ENCODE measurements around the gene FXYD1.

DNA sequence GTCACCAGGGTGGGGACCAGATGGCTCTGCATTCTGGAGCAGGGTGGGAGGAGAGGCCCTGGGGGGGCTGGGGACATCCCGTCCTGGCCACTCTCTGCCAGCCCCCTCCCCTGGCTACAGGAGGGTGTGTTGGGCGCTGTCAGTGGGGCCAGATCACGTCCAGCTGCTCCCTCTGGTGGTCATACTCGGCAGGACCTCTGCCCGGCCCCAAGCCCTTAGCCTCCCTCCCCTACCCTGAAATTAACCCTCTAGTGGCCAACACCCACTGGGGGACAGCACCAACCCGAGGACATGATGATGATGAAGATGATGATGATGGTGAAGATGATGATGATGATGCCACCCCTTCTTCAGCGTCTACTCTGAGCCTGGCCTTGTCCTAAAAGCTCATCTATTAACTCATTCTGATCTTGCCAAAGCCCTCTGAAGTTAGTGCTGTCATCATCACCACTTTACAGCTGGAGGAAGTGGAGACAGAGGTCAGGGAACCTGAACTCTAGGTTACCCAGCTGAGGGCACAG lies 3.2 kb upstream of the FXYD1 start:
- TF ChIP-seq BHLHE40 (IDR thresholded peaks at IDR 0.05; ENCODE audit: borderline replicate concordance): no peak
- TF ChIP-seq SUZ12 (IDR thresholded peaks at IDR 0.05): no peak
- no peak for TF ChIP-seq HDGF (IDR thresholded peaks at IDR 0.05; ENCODE audit: borderline replicate concordance)
- no peak for TF ChIP-seq FOXA1 (IDR thresholded peaks at IDR 0.05)
- no peak for TF ChIP-seq LEF1 (IDR thresholded peaks at IDR 0.05; ENCODE audit: borderline replicate concordance)
- no peak for TF ChIP-seq SP1 (IDR thresholded peaks at IDR 0.05)
- TF ChIP-seq NFRKB (IDR thresholded peaks at IDR 0.05): no peak
- no peak for TF ChIP-seq ELF4 (IDR thresholded peaks at IDR 0.05)
- no peak for TF ChIP-seq ARNT (IDR thresholded peaks at IDR 0.05)
- no peak for TF ChIP-seq ZNF384 (IDR thresholded peaks at IDR 0.05)
- no peak for TF ChIP-seq CTBP1 (IDR thresholded peaks at IDR 0.05; ENCODE audit: borderline replicate concordance)
- no peak for TF ChIP-seq TARDBP (IDR thresholded peaks at IDR 0.05)
- no peak for TF ChIP-seq FOXM1 (IDR thresholded peaks at IDR 0.05; ENCODE audit: borderline replicate concordance)
